ENCODE results near the gene VWA5B1.
"Not testable (repeated sequence)": the region's sequence is repeated elsewhere in the genome, so short reads cannot be mapped to it uniquely, and the experiment has no call there.

The VWA5B1 gene

GRCh38 chr1:20284046-20284445 is 6.6 kb upstream of the VWA5B1 start:
- no peak overlapping the region for H3K4me3 ChIP-seq (replicated peaks; ENCODE audit: low read depth, low read length)
- no peaks in the 10 kb centered on the region for H3K36me3 ChIP-seq (ENCODE audit: control insufficient read depth, insufficient read depth, low read length)
- DNase-seq (ENCODE audit: extremely low read depth, insufficient read length): no peak
- peaks cover 2% of the 10 kb centered on the region for H3K27me3 ChIP-seq (replicated peaks; ENCODE audit: control insufficient read depth, insufficient read depth, low read length)
- no peak for TF ChIP-seq CTCF (IDR thresholded peaks at IDR 0.05; ENCODE audit: insufficient read depth, low read length, poor library complexity, severe bottlenecking)

- peaks cover 2% of the 10 kb centered on the region for H3K27me3 ChIP-seq (replicated peaks; ENCODE audit: control insufficient read depth, insufficient read depth, low read length)
- no peak for TF ChIP-seq CTCF (IDR thresholded peaks at IDR 0.05; ENCODE audit: insufficient read depth, low read length, poor library complexity, severe bottlenecking)
- DNase-seq (ENCODE audit: extremely low read depth, insufficient read length): no peak
Observed at GRCh38 chr1:20284625-20285024, 6.0 kb upstream of the VWA5B1 start.

GRCh38 chr1:20285510-20285909 is 5.2 kb upstream of the VWA5B1 start:
- DNase-seq (ENCODE audit: extremely low read depth, insufficient read length): no peak
- Histone ChIP-seq H3K36me3 (ENCODE audit: control insufficient read depth, insufficient read depth, low read length) (no peaks in the 10 kb centered on the region), H3K4me3 (replicated peaks; ENCODE audit: low read depth, low read length) (no peak overlapping the region), H3K27me3 (replicated peaks; ENCODE audit: control insufficient read depth, insufficient read depth, low read length) (peaks cover 2% of the 10 kb centered on the region)
- TF ChIP-seq CTCF (IDR thresholded peaks at IDR 0.05; ENCODE audit: insufficient read depth, low read length, poor library complexity, severe bottlenecking): no peak

More at GRCh38 chr1:20284625-20285024, 6.0 kb upstream of the VWA5B1 start:
- Histone ChIP-seq H3K4me3 (replicated peaks; ENCODE audit: low read depth, low read length) (no peak overlapping the region), H3K36me3 (ENCODE audit: control insufficient read depth, insufficient read depth, low read length) (no peaks in the 10 kb centered on the region)

- H3K27me3 ChIP-seq (replicated peaks; ENCODE audit: control insufficient read depth, insufficient read depth, low read length); DNase-seq (ENCODE audit: extremely low read depth, insufficient read length); H3K36me3 ChIP-seq (ENCODE audit: control insufficient read depth, insufficient read depth, low read length); H3K4me3 ChIP-seq (replicated peaks; ENCODE audit: low read depth, low read length): not testable (repeated sequence)
Observed at GRCh38 chr1:20287696-20288095, 3.0 kb upstream of the VWA5B1 start.

- no peak for DNase-seq (ENCODE audit: extremely low read depth, insufficient read length)
- Histone ChIP-seq H3K27me3 (replicated peaks; ENCODE audit: control insufficient read depth, insufficient read depth, low read length) (peaks cover 4% of the 10 kb centered on the region), H3K4me3 (replicated peaks; ENCODE audit: low read depth, low read length) (no peak overlapping the region), H3K36me3 (ENCODE audit: control insufficient read depth, insufficient read depth, low read length) (no peaks in the 10 kb centered on the region)
- TF ChIP-seq CTCF (IDR thresholded peaks at IDR 0.05; ENCODE audit: insufficient read depth, low read length, poor library complexity, severe bottlenecking): no peak
Observed at GRCh38 chr1:20291645-20292084, 990 bp downstream of the VWA5B1 start.

- Histone ChIP-seq H3K4me3 (replicated peaks; ENCODE audit: low read depth, low read length) (no peak overlapping the region), H3K27me3 (replicated peaks; ENCODE audit: control insufficient read depth, insufficient read depth, low read length) (no peaks in the 10 kb centered on the region; the same call in 1 of the 2 replicates), H3K36me3 (ENCODE audit: control insufficient read depth, insufficient read depth, low read length) (no peaks in the 10 kb centered on the region)
- no peak for TF ChIP-seq CTCF (IDR thresholded peaks at IDR 0.05; ENCODE audit: insufficient read depth, low read length, poor library complexity, severe bottlenecking)
- no peak for DNase-seq (ENCODE audit: extremely low read depth, insufficient read length)
Observed at GRCh38 chr1:20298626-20299025, 8.0 kb downstream of the VWA5B1 start.

All from GM06990 (cell line).